Heart left ventricle (tissue), 16 donors: ENCODE measurements around the gene ITGA3. TPM values are rescaled to one million over a fixed set of nuclear protein-coding genes. Genes with fewer than 3 reads are reported as not detected.
A peak's percentile ranks its signal among the peaks of the same experiment; 100 is the strongest.

Source experiments
- ATAC-seq, 4 donors: fragments of 200-7000 bp; cut with Tn5 transposase; one replicate each; pipeline ENCODE4 v1.9.1; 2020 to 2022; ENCODE audit warnings: moderate library complexity in 4 of 4, mild to moderate bottlenecking in 3 of 4, moderate number of reproducible peaks in 1 of 4
- DNase-seq, 5 donors: peaks; one replicate each; pipeline ENCODE4 v3.0.0-alpha.2; 2020
- H3K27ac ChIP-seq, 12 donors: fragments of 200-600 bp; sonication (generic) in 4 of 12; one replicate each; pipeline versions ENCODE4 v1.5.0 to v1.8.0; 2016 to 2022; ENCODE audit warnings: mild to moderate bottlenecking in 2 of 12
- H3K27me3 ChIP-seq, 9 donors: fragments of 200-600 bp; sonication (generic) in 2 of 9; one replicate each; pipeline versions ENCODE4 v1.5.1 to v1.8.0; 2016 to 2022; ENCODE audit warnings: mild to moderate bottlenecking in 3 of 9
- H3K36me3 ChIP-seq, 9 donors: fragments of 200-600 bp; sonication (generic) in 2 of 9; one replicate each; pipeline versions ENCODE4 v1.5.0 to v1.8.0; 2018 to 2022; ENCODE audit warnings: mild to moderate bottlenecking in 2 of 9
- H3K4me1 ChIP-seq, 12 donors: fragments of 200-600 bp; sonication (generic) in 4 of 12; one replicate each; pipeline versions ENCODE4 v1.5.0 to v1.8.0; 2016 to 2022; ENCODE audit warnings: mild to moderate bottlenecking in 3 of 12
- H3K4me3 ChIP-seq, 12 donors: fragments of 200-600 bp; sonication (generic) in 4 of 12; one replicate each; pipeline versions ENCODE4 v1.5.0 to v1.8.0; 2017 to 2022; ENCODE audit warnings: mild to moderate bottlenecking in 9 of 12, moderate library complexity in 4 of 12
- H3K9me3 ChIP-seq, 12 donors: fragments of 200-600 bp; sonication (generic) in 4 of 12; one replicate each; pipeline versions ENCODE4 v1.5.0 to v1.8.0; 2016 to 2022; ENCODE audit warnings: mild to moderate bottlenecking in 1 of 12
- CTCF ChIP-seq, 12 donors: fragments of 200-600 bp; sonication (generic) in 4 of 12; IDR thresholded peaks; one replicate each; pipeline versions ENCODE4 v1.5.0 to v1.8.0; 2018 to 2022; ENCODE audit warnings: antibody characterized with exemption in 12 of 12, mild to moderate bottlenecking in 5 of 12
- POLR2A ChIP-seq, 2 donors: fragments of 450-650 bp; IDR thresholded peaks; one replicate each; pipeline ENCODE4 v1.6.1; 2017; ENCODE audit warnings: antibody characterized with exemption in 2 of 2, mild to moderate bottlenecking in 2 of 2, moderate library complexity in 2 of 2
- WGBS, 4 donors: extraction: QIAGEN DNeasy Blood & Tissue Kit in 2 of 4; methylation state at CpG; one replicate each; pipeline versions ENCODE4 v1.1.5 to v1.1.7; 2013 to 2018; 5-methylcytosine and 5-hydroxymethylcytosine counted together
- intact Hi-C, 10 donors: fragments of 100-400 bp; cut with DNase I; formaldehyde crosslinking; loops; one replicate each; pipeline versions ENCODE4 v1.11.1 to v1.14.2; 2022
- polyA plus RNA-seq, 2 donors: library from polyadenylated mRNA; stranded (reverse); fragments of 200-250 nt; gene quantifications; one replicate each; pipeline ENCODE4 v1.2.3, GENCODE V29; 2013
- total RNA-seq, 9 donors: library from RNA; depleted of rRNA in 2 of 9; stranded (reverse); fragments of >200 nt in 2 of 9; fragmentation: NEBNext Ultra II Directional in 3 of 9; extraction: Animal tissue kit (Norgen Biotek cat#: 25700) in 3 of 9; gene quantifications; one replicate each; pipeline versions ENCODE4 v1.1.0 to v1.2.4, GENCODE V29; 2016 to 2023
- donor health status: ischemic (EF 13 %, LVEDD 7.1; RV severe dilation, severe dysfunction).
- donor health status: healthy with polysubstance abuse.
- donor health status: DM: no; HTN: yes; CAD: no.
- donor health status: DM: no; HTN: no; CAD: no.
- donor health status: ischemic (EF 25% LVEDD 6.9; RV normal size, moderate dysfunction).
- donor health status: ischemic (EF 25% LVEDD 5.7; RV mildly dilated, moderate dysfunction).
- donor health status: healthy.
- donor health status: DM: yes; HTN: yes; CAD: no.
- donor health status: ischemic (EF 35%, LVEDD 5.7; RV mildly dilated, moderate dysfunction).
- donor health status: nonischemic (EF 11% LVEDD 7.7; RV severe dilation, severe dysfunction).
- donor health status: DM: yes; HTN: yes; CAD: no.
- donor health status: PGD.
- donor health status: ischemic (EF 29% LVEDD 5.4; RV normal size, mild dysfunction).
- donor health status: nonischemic (EF 23%, LVEDD 6.1; RV moderate dilation, normal function).

Gene ITGA3
- total and polyA plus RNA-seq, 11 donors: 16.8 to 72.9 (median 23.6) TPM

- intact Hi-C loops: no loop called here
- peaks cover 0 to 3% (median 0%) of the 10 kb centered on the region in 12 donors for H3K4me1 ChIP-seq
- TF ChIP-seq CTCF (IDR thresholded peaks at IDR 0.05): no peak
- TF ChIP-seq POLR2A (IDR thresholded peaks at IDR 0.05): no peak
- H3K4me3 ChIP-seq: no peak overlapping the region
- no peaks in the 10 kb centered on the region for H3K36me3 ChIP-seq
- no peak for DNase-seq
- peaks cover 0 to 35% (median 11%) of the 10 kb centered on the region in 12 donors for H3K9me3 ChIP-seq
- H3K27me3 ChIP-seq: peaks cover 0 to 9% (median 0%) of the 10 kb centered on the region in 9 donors
- no peak for ATAC-seq
- H3K27ac ChIP-seq: no peak overlapping the region
- 23 to 58% (median 36%) methylated on average over 1 of the region's 1 CpG for WGBS, 4 donors
These were observed 41.3 kb upstream of the ITGA3 start for GRCh38 chr17:50014471-50015088.

GRCh38 chr17:50015146-50015545 is 40.8 kb upstream of the ITGA3 start:
- Histone ChIP-seq H3K36me3 (no peaks in the 10 kb centered on the region), H3K4me3 (no peak overlapping the region), H3K9me3 (peaks cover 0 to 30% (median 8%) of the 10 kb centered on the region in 12 donors), H3K4me1 (peaks cover 0 to 3% (median 0%) of the 10 kb centered on the region in 12 donors), H3K27me3 (peaks cover 0 to 9% (median 0%) of the 10 kb centered on the region in 9 donors), H3K27ac (no peak overlapping the region)
- DNase-seq (no peak), ATAC-seq (no peak)
- intact Hi-C loops: no loop called here
- TF ChIP-seq CTCF (IDR thresholded peaks at IDR 0.05) (no peak), POLR2A (IDR thresholded peaks at IDR 0.05) (no peak)
- 87 to 96% (median 93%) methylated on average over 2 of the region's 2 CpGs for WGBS, 4 donors

- DNase-seq (no peak), ATAC-seq (no peak)
- H3K27me3 ChIP-seq: no peaks in the 10 kb centered on the region
- H3K36me3 ChIP-seq: no peaks in the 10 kb centered on the region
- no peak overlapping the region for H3K4me3 ChIP-seq
- TF ChIP-seq CTCF (IDR thresholded peaks at IDR 0.05) (no peak), POLR2A (IDR thresholded peaks at IDR 0.05) (no peak)
- 90 to 100% (median 93%) methylated on average over 1 of the region's 1 CpG for WGBS, 4 donors
- H3K9me3 ChIP-seq: peaks cover 0 to 11% (median 0%) of the 10 kb centered on the region in 12 donors
- intact Hi-C loops: no loop called here
- H3K4me1 ChIP-seq: peaks cover 0 to 11% (median 0%) of the 10 kb centered on the region in 12 donors
- H3K27ac ChIP-seq: peak overlapping the region in 1 of 12 donors; percentile 27
These were observed 37.0 kb upstream of the ITGA3 start for GRCh38 chr17:50018909-50019308.

- WGBS, 4 donors: 60 to 69% (median 65%) methylated on average over 13 of the region's 13 CpGs
These were observed 34.9 kb upstream of the ITGA3 start for GRCh38 chr17:50020841-50021599.

More at GRCh38 chr17:50020841-50021599, 34.9 kb upstream of the ITGA3 start:
- TF ChIP-seq CTCF (IDR thresholded peaks at IDR 0.05): no peak
- TF ChIP-seq POLR2A (IDR thresholded peaks at IDR 0.05): no peak
- Histone ChIP-seq H3K4me1 (peaks cover 0 to 11% (median 0%) of the 10 kb centered on the region in 12 donors), H3K9me3 (no peaks in the 10 kb centered on the region), H3K27ac (no peak overlapping the region), H3K27me3 (no peaks in the 10 kb centered on the region), H3K36me3 (no peaks in the 10 kb centered on the region), H3K4me3 (no peak overlapping the region)
- DNase-seq (no peak), ATAC-seq (no peak)
- intact Hi-C loops: loop anchor here in 2 of 10 donors (10.0 kb wide), 1 partner anchor 274 kb away; no protein-coding TSS in a partner anchor
